C4-2B (cell line): Measurements from ENCODE around the gene MRNIP.

Experiments
- ZFX ChIP-seq: fragments of 450-650 bp; IDR thresholded peaks from 2 replicates; pipeline ENCODE4 v1.6.1; 2017
- TF ChIP-seq, protein P1 (sequence below): fragments of 450-650 bp; conservative IDR thresholded peaks from 2 replicates; pipeline ENCODE4 v1.5.1; 2017; ENCODE audit warnings: mild to moderate bottlenecking

DNA sequence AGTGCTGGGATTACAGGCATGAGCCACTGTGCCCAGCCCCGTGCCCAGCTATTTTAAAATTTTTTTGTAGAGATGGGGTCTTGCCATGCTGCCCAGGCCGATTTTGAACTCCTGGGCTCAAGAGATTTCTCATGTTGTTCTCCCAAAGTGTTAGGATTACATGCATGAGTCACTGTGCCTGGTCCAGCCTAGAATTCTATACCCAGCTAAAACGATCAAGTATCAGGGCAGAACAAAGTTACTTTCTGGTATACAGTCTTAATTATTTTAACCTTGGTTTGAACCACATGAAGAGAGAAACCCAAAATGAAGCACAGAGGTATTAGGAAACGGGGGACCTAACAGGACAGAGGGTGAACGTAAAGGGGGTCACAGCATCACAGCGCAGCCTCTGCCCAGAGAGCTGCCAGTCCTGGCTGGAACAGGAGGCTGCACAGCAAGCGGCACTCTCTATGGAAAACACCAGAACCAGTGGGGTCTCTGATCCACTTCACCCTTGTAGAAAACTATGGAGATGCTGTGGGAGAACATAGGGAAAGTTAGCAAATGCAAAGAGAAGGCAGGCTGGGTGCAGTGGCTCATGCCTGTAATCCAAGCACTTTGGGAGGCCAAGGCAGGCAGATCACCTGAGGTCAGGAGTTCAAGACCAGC lies 27.7 kb downstream of the MRNIP start:
- TF ChIP-seq, protein P1, sequence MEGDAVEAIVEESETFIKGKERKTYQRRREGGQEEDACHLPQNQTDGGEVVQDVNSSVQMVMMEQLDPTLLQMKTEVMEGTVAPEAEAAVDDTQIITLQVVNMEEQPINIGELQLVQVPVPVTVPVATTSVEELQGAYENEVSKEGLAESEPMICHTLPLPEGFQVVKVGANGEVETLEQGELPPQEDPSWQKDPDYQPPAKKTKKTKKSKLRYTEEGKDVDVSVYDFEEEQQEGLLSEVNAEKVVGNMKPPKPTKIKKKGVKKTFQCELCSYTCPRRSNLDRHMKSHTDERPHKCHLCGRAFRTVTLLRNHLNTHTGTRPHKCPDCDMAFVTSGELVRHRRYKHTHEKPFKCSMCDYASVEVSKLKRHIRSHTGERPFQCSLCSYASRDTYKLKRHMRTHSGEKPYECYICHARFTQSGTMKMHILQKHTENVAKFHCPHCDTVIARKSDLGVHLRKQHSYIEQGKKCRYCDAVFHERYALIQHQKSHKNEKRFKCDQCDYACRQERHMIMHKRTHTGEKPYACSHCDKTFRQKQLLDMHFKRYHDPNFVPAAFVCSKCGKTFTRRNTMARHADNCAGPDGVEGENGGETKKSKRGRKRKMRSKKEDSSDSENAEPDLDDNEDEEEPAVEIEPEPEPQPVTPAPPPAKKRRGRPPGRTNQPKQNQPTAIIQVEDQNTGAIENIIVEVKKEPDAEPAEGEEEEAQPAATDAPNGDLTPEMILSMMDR, result no peak
- no peak for TF ChIP-seq ZFX
